Urinary bladder (tissue), 4 donors: ENCODE results near the gene TBC1D19. TPM values are rescaled to one million over a fixed set of nuclear protein-coding genes. Genes with fewer than 3 reads are reported as not detected.

Experiments used
- DNase-seq: peaks from one replicate; pipeline ENCODE4 v3.0.0-alpha.2; 2015; ENCODE audit errors: extremely low spot score
- H3K27ac ChIP-seq: one replicate; pipeline ENCODE4 v1.5.1; 2013; ENCODE audit warnings: low read depth, mild to moderate bottlenecking, moderate library complexity
- H3K36me3 ChIP-seq: one replicate; pipeline ENCODE4 v1.6.1; 2013; ENCODE audit warnings: mild to moderate bottlenecking, moderate library complexity; ENCODE audit not compliant: insufficient read depth
- H3K4me1 ChIP-seq: one replicate; pipeline ENCODE4 v1.6.1; 2013; ENCODE audit warnings: mild to moderate bottlenecking, moderate library complexity; ENCODE audit not compliant: insufficient read depth
- H3K4me3 ChIP-seq: one replicate; pipeline ENCODE4 v1.5.1; 2013; ENCODE audit warnings: low read depth, low read length
- WGBS: extraction: QIAGEN DNeasy Blood & Tissue Kit; methylation state at CpG from one replicate; pipeline ENCODE4 v1.1.7; 2013; 5-methylcytosine and 5-hydroxymethylcytosine counted together
- polyA plus RNA-seq: library from polyadenylated mRNA; stranded (reverse); fragments of 200-250 nt; gene quantifications from one replicate; pipeline ENCODE4 v1.2.3, GENCODE V29; 2013
- total RNA-seq: library from RNA; depleted of rRNA; stranded (reverse); fragments of >200 nt; gene quantifications from one replicate; pipeline ENCODE4 v1.2.3, GENCODE V29; 2014
- donor health status: healthy with polysubstance abuse.
- donor health status: healthy.

Gene TBC1D19
- total and polyA plus RNA-seq, 2 donors: 7.2 to 77.0 TPM

DNA sequence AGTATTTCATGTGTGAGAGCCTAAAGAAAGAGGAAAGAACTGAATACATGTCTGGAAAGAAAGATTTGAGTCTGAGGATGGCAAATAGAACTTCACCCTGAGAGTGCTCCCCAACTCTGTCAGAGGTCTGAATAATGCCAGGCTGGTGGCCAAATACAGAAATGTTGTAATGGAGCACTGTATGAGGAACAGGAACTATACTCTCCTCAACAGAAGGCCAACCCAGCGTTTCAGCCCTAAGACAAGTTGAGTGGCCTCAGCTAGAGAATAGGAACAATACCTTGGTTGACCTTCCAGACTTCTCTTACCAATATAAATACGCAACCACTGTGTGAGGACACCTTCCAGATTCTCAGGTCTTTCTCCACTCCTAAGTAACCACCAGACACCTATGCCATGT lies 182.3 kb downstream of the TBC1D19 start:
- Histone ChIP-seq H3K4me1 (no peaks in the 10 kb centered on the region), H3K27ac (no peak overlapping the region), H3K36me3 (no peaks in the 10 kb centered on the region), H3K4me3 (no peak overlapping the region)
- WGBS: 94% methylated on average over 2 of the region's 2 CpGs
- no peak for DNase-seq

DNA sequence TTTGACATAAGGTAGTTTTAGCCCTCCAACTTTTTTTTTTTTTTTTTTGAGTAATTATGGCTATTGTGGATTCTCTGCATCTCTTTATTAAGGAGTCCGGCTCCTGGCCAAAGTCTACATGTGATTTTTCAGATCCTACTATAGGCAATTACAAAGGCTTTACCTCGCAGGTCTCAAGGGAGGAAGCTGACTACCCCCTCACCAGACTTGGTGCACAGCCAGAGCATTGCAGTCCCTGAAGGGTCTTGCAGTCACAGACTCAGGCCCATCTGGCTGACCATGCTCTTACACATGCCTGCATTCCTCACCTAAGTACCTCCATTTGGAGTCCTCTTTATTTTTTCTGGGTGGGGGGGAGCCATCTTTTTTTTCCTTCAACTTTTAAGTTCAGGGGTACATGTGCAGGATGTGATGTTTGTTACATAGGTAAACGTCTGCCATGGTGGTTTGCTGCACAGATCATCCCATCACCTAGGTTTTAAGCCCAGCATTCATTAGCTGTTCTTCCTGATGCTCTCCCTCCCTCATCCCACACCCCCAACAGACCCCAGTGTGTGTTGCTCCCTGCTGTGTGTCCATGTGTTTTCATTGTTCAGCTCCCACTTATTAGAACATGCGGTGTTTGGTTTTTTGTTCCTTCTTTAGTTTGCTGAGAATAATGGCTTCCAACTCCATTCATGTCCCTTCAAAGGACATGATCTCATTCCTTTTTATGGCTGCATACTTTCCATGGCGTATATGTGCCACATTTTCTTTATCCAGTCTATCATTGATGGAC lies 188.4 kb downstream of the TBC1D19 start:
- Histone ChIP-seq H3K36me3 (no peaks in the 10 kb centered on the region), H3K27ac (no peak overlapping the region), H3K4me3 (no peak overlapping the region), H3K4me1 (no peaks in the 10 kb centered on the region)
- no peak for DNase-seq
- 87% methylated on average over 5 of the region's 5 CpGs for WGBS

- DNase-seq: no peak
- Histone ChIP-seq H3K4me1 (no peaks in the 10 kb centered on the region), H3K27ac (no peak overlapping the region), H3K36me3 (no peaks in the 10 kb centered on the region), H3K4me3 (no peak overlapping the region)
- WGBS: 73% methylated on average over 2 of the region's 2 CpGs
Observed at GRCh38 chr4:26779224-26779623, 195.3 kb downstream of the TBC1D19 start.

- H3K4me3 ChIP-seq: no peak overlapping the region
- H3K4me1 ChIP-seq: no peaks in the 10 kb centered on the region
- no peak overlapping the region for H3K27ac ChIP-seq
- WGBS: 54% methylated on average over 2 of the region's 2 CpGs
- DNase-seq: no peak
- no peaks in the 10 kb centered on the region for H3K36me3 ChIP-seq
Observed at GRCh38 chr4:26779674-26780073, 195.8 kb downstream of the TBC1D19 start.

DNA sequence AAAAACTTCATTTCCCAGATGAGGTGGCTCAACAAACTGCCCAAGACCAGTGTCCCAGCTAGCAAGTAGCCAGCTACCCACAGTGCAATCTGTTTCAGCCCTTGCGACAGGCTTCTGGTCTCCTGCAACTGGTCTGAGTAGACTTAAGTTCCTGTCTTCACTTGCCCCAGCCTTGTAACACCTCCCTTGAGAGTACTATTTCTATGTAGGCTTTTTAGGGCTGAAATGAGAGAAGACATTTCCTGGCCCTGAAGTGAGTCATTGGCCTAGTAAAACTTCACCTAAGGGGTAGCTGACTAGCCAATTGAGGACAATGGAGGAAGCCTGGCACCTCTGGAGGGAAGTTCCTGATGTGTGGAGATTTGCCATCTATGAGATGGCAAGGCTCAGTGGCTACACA lies 196.7 kb downstream of the TBC1D19 start:
- Histone ChIP-seq H3K27ac (no peak overlapping the region), H3K4me3 (no peak overlapping the region), H3K36me3 (no peaks in the 10 kb centered on the region), H3K4me1 (no peaks in the 10 kb centered on the region)
- WGBS: 78% methylated on average over 1 of the region's 1 CpG
- no peak for DNase-seq

DNA sequence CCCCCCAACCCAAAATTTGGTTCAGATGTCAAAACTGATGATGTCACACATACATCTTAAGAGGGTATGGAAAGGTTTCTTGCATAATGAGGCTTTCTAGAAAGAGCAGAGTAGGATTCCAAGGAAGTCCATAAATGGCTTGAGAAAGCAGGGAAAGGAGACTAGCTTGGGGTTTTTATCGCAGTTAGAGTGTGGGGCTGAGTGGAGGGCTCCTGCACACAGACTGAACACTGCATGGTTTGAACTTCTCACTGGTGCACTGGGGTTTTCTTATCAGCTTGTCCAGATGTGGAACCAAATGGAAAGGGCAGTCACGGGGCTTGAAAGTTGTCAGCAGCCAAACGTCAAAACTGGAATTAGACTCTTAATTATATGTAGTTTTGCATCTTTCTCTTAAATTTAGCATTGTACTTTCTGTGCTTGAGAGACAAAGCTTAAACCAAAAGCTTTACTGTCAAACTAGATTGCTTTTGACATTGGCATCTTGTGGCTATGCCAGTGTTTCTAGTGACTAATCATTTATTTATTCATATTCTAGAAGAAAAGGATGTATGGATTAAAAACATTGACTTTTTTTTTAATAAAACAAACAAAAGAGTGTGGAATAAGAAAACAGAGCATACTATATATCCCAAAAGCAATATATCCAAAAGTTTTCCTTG lies 198.4 kb downstream of the TBC1D19 start:
- Histone ChIP-seq H3K4me3 (no peak overlapping the region), H3K36me3 (no peaks in the 10 kb centered on the region), H3K4me1 (no peaks in the 10 kb centered on the region), H3K27ac (no peak overlapping the region)
- WGBS: 46% methylated on average over 3 of the region's 3 CpGs
- DNase-seq: no peak

GRCh38 chr4:26782830-26783202 lies 198.9 kb downstream of the TBC1D19 start:
- H3K36me3 ChIP-seq: no peaks in the 10 kb centered on the region
- no peak for DNase-seq
- H3K4me3 ChIP-seq: no peak overlapping the region
- WGBS: 37% methylated on average over 5 of the region's 5 CpGs
- no peak overlapping the region for H3K27ac ChIP-seq
- no peaks in the 10 kb centered on the region for H3K4me1 ChIP-seq

- 100% methylated on average over 1 of the region's 1 CpG for WGBS
- Histone ChIP-seq H3K27ac (no peak overlapping the region), H3K36me3 (no peaks in the 10 kb centered on the region), H3K4me3 (no peak overlapping the region), H3K4me1 (no peaks in the 10 kb centered on the region)
- no peak for DNase-seq
Observed at GRCh38 chr4:26784207-26784865, 200.5 kb downstream of the TBC1D19 start.

GRCh38 chr4:26785312-26785711 lies 201.4 kb downstream of the TBC1D19 start:
- Histone ChIP-seq H3K27ac (no peak overlapping the region), H3K4me3 (no peak overlapping the region), H3K4me1 (no peaks in the 10 kb centered on the region), H3K36me3 (no peaks in the 10 kb centered on the region)
- WGBS: 87% methylated on average over 4 of the region's 4 CpGs
- no peak for DNase-seq

GRCh38 chr4:26785810-26786209 lies 201.9 kb downstream of the TBC1D19 start:
- DNase-seq: no peak
- Histone ChIP-seq H3K36me3 (no peaks in the 10 kb centered on the region), H3K4me3 (no peak overlapping the region), H3K27ac (no peak overlapping the region), H3K4me1 (no peaks in the 10 kb centered on the region)
- WGBS: 67% methylated on average over 2 of the region's 2 CpGs

DNA sequence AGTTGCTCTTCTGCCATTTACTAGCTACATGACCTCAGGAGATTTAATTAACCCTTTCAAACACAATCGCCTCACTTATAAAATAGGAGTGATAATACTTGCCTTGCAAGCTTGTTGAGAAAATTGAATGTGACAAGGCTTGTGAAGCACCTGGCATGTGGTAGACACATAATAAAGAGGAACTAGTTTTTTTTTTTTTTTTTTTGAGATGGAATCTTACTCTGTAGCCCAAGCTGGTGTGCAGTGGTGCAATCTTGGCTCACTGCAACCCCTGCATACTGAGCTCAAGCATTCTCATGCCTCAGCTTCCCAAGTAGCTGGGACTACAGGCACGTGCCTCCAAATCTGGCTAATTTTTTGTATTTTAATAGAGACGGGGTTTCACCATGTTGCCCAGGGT lies 203.0 kb downstream of the TBC1D19 start:
- no peak for DNase-seq
- Histone ChIP-seq H3K4me1 (no peaks in the 10 kb centered on the region), H3K4me3 (no peak overlapping the region), H3K27ac (no peak overlapping the region), H3K36me3 (no peaks in the 10 kb centered on the region)
- 80% methylated on average over 3 of the region's 3 CpGs for WGBS

DNA sequence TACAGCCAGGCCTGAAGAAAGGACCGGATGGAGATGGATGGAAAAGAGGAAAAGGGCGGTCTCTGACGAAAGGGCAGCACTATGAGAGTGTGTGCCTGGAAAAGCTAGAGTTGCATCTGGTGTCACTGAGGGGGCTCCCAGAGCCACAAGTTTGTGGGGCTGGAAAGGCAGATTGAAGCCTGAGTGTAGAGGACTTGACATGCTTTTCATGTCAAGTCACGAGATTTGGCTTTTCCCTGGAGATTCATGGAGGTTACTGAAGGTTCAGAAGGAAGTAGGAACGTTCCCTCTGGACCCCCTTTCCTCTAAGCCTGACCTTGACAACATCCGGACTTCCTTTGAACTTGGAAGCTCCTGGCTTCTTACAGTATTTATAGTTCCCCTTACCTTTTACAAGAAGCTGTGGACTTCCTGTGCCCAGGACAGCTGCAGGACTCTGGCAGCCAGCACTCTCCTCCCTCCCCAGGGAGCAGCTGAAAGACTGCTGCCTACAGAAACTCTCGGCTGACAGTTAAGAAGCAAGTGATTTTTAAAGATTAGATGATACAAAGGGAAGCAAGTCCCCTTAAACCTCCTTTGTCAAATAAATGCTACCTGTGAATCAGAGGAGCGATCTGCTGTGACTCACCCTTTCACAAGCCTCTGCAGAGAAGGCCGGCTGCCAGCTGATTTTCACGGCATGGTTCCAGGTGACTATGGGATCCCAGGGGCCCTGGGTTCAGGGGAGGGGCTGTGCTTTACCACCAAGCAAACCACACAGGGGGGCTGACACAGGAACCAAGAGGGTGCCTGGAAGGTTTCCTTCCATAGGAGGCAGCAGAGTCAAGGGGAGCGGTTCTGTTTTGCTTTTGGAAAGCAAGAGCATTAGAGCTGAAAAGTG lies 203.8 kb downstream of the TBC1D19 start:
- Histone ChIP-seq H3K4me3 (no peak overlapping the region), H3K27ac (no peak overlapping the region), H3K4me1 (no peaks in the 10 kb centered on the region), H3K36me3 (no peaks in the 10 kb centered on the region)
- WGBS: 34% methylated on average over 11 of the region's 11 CpGs
- peak; percentile 64 for DNase-seq

DNA sequence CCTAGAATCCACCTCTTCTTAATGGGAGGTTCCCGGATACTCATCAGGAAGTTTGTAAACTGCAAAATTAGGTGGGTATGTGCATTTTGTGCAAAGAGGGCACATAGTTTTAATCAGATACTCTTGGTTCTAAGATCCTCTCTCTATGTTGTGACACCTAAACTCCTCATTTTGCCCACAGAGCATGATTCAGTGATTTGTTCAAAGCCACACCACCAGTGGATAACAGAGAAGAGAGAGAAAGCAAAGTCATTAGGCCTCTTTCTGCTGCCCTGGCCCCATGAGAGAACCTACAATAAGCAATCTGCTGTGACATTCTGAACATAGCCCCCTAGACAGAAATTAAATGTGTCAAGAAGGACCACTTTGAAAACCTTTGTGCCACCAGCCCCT lies 204.5 kb downstream of the TBC1D19 start:
- H3K4me1 ChIP-seq: no peaks in the 10 kb centered on the region
- 37% methylated on average over 1 of the region's 1 CpG for WGBS
- DNase-seq: no peak
- H3K36me3 ChIP-seq: no peaks in the 10 kb centered on the region
- no peak overlapping the region for H3K4me3 ChIP-seq
- no peak overlapping the region for H3K27ac ChIP-seq
